B cell (primary cell): ENCODE measurements around the gene SLC16A10.
"Not testable (repeated sequence)": the region's sequence is repeated elsewhere in the genome, so short reads cannot be mapped to it uniquely, and the experiment has no call there.

Experiments
- CTCF ChIP-seq: fragments of 200-600 bp; IDR thresholded peaks from one replicate; pipeline ENCODE4 v1.8.0; 2022; ENCODE audit warnings: antibody characterized with exemption, mild to moderate bottlenecking
- EZH2 ChIP-seq: IDR thresholded peaks from 2 replicates; pipeline ENCODE4 v1.6.1; 2012; ENCODE audit warnings: borderline replicate concordance, low read depth, mild to moderate bottlenecking, moderate library complexity, low read length; ENCODE audit not compliant: insufficient read depth, poor library complexity, severe bottlenecking

GRCh38 chr6:111062860-111063259 lies 24.4 kb upstream of the SLC16A10 start:
- not testable (repeated sequence) for TF ChIP-seq CTCF, EZH2
